Posterior cingulate gyrus (tissue), 11 donors: ENCODE results near the gene CUBN.

ENCODE experiments used
- DNase-seq, 10 donors: peaks; one replicate each; pipeline versions ENCODE4 v3.0.0 to v3.0.0-alpha.2; 2020 to 2021; ENCODE audit warnings: mixed read lengths in 3 of 10
- intact Hi-C: fragments of 100-400 bp; cut with DNase I; formaldehyde crosslinking; loops from one replicate; pipeline ENCODE4 v1.15.1; 2023

CUBN gene

DNA sequence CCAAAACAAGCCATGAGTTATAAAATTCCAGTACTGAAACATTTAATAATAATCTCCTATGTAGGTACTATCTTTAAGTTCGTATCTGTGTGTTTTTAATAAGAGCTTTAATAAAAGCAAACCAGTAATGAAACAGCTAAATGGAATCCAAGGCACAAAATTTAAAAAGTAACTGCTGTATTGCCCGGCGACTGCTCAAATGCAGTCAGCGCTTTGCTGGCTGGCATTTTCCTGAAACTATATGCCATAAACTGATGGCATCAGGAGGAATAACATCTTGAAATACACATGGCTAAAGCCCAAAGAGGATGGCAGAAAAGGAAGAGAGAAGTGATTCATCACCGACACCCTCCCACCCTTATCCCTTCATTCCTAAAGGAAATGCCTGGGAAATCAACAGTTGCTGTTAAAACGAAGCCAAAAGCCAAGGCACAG, 133.1 kb downstream of the CUBN start:
- intact Hi-C loops: no loop called here
- no peak for DNase-seq

DNA sequence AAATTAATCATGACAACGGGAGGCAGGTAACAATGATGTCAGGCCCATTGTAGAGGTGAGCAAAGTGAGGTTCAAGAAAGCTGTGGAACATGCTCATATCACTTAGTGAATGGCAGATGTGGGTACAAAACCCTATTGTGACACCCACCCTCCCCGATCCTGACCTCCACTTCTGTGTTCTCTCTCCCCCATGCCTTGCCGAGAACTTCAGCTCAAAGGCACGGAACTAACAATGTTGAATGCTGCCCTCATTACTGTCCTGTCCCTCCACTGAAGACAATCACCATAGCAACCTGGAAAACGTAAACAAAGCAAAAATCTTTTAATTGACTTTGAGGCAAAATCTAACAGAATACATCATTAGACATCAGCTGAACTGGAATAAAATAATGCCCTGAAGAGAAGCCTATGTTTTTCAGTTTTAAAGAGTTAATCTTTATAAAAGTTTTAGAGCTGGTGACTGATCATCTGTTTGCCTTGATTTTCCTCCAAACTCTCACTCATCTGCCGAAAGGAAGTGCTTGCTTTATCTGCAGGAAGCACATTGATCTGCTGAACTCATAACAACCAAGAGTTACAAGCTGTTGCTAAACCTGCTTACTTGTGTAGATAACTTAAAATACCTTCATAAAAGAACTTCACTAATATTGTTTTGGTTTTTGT, 133.6 kb downstream of the CUBN start:
- intact Hi-C loops: no loop called here
- no peak for DNase-seq

DNA sequence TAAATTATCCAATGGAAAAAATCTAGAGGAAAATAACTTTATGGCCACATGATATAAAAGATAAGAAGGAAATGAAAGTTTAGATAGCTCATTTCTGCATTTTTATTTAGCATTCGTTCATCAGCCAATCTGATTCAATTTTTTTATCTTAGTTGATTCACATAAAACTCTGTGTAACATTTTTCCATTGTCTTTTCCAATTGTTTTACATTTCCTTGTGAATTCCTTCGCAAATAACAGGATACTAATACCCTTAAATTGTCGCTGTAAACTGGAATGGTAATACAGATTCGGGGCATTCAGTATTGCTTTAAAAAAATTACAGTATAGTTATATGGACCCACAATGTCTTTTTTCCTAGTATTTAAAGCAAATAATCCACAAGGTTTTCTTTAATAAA, 136.4 kb downstream of the CUBN start:
- intact Hi-C loops: no loop called here
- DNase-seq: no peak

DNA sequence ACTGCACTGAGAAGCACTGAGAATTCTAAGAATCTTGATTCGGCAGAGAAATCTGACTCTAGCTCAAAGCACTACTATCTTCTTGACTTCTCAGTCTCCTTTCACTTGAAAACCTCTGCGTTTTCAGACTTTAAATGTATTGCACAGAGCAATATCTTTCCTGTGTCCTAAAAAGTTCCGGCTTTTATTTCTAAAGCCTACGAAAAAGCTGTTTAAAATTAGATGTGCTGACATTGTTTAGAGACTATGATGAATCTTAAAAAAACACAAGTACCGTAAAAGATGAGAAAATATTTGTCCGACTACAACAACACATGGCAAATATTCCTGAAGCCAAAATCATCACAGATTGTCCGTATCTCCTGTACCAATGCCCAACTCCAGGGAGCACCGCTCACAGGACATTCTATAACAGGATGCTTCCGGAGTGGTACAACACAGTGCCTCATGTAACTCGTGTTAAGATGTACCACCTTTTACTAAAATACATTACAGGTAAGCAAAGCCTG, 136.9 kb downstream of the CUBN start:
- no peak for DNase-seq
- intact Hi-C loops: no loop called here

GRCh38 chr10:16991011-16991410, 138.6 kb downstream of the CUBN start:
- no peak for DNase-seq
- intact Hi-C loops: no loop called here

DNA sequence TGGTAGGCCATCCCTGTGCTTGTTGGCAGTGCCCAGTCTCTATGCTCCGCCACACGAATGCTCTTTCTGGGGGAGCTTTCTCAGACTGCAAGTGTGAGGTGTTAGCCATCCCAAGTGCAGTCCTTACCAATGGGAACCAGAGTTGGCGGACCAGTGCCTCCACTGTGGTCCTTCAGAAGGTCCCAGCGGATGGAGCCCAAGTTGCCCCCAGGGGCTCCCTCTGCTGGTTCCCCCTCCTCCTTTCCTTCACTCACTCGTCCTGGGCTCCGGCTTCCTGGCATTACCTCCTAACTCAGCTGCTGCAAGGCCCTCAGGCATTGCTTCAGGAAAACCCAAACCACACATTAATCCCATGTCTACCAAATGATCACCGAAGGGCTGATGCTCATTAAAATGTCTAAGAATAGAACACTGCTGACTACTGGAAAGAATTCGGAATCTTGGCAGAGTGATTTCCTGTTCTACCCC, 139.8 kb downstream of the CUBN start:
- intact Hi-C loops: no loop called here
- DNase-seq: no peak

- intact Hi-C loops: no loop called here
- DNase-seq: no peak
These were observed 140.7 kb downstream of the CUBN start for GRCh38 chr10:16988900-16989299.

DNA sequence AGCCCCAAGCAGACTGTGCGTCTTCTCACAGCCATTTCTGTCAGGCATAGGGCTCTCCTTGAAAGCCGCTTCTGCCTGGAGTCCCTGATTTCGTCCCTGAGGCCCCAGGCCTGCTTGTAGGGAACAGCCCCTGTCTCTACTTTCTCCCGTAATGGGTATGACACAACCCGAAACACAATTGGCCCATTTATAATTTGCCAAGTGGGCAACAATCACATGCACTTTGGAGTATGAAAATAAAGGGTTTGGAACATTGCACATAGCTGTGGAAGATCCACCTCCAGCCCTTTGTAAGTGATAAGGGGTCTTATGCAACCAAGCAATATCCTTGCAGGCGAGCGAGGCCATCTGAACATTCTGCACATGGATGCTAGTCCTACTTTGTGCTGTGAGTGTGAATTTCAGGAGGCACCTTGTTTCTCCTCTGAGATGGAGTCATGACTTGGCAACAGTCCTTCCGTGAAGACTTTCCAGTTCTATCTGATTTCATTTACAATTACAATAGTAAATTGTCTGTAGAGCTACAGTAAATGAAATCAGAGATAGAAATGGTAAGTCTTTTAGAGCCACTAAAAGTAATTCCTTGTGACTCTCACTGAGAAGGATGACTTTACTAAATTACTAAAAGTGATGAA, 141.5 kb downstream of the CUBN start:
- DNase-seq: no peak
- intact Hi-C loops: no loop called here

GRCh38 chr10:16987206-16987621, 142.4 kb downstream of the CUBN start:
- no peak for DNase-seq
- intact Hi-C loops: no loop called here

DNA sequence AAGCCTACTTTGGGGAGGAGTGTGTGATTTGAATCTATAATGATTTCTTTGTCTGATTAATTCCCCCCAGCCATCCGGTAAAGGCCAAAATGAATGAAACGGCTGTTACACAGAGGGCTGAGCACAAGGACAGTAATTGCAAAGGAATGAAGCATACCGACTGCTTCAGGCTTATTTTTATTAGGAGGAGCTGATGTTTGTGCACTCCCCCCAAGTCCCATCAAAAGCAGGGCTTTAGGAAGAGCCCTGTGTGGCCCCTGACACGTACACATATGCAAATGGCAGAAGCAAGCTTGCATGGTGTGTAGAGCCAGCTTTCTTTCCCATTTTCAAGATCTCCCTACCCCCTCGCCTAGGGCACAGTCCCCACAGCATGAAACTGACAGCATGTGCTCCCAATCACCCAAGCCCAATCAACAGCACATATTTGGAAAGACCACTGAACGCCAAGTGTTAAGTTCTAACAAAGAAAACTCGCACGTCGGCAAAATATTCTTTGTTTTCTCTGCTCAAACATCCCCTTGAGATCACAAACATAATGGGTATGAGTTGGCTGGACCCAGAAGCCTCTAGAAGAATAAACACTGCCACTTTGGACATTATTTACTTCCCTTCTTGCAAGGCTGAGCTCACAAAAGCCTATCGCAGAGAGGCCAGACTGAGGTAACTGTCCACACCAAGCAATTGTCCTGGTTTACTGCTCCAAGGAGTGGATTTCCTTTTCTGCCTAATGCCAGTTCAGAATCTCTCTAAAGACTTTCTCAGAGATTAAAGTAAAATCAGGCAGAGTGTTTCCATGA, 143.0 kb downstream of the CUBN start:
- DNase-seq: no peak
- intact Hi-C loops: no loop called here

DNA sequence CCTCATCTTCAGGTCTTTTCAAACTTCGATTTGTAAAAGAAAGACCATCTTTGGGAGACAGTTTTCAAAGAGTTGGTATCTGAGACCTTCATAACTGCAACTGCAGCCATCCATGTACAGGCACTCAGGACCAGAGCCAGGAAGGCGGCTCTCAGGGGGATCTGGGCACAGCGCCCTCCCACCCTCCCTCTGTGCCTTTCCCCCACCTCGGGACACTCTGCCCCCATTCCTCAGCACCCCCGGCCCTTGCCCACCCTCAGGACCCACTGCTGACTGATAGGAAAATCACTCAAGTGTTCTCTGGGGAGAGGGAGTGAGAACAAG, 143.6 kb downstream of the CUBN start:
- peak in 1 of 10 donors; percentile 16 for DNase-seq
- intact Hi-C loops: no loop called here

DNA sequence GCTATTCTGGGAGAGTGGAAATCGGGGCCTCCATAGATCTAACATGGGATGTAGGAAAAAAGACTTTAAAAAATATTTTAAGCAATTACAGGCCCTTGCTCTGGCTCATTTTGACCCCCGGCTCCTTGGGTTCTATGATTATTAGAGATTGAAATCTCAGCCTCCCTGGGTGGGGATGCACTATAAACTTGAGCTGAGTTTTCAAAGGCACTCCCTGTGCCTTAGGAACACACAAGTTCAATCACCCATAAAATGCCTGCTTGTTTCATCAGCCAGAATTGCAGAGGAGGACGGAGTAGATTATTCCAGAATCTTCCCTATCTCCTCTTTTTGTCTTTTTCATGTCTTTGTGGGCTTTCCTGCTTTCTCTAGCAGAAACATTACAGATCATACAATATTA, 145.4 kb downstream of the CUBN start:
- DNase-seq: no peak

DNA sequence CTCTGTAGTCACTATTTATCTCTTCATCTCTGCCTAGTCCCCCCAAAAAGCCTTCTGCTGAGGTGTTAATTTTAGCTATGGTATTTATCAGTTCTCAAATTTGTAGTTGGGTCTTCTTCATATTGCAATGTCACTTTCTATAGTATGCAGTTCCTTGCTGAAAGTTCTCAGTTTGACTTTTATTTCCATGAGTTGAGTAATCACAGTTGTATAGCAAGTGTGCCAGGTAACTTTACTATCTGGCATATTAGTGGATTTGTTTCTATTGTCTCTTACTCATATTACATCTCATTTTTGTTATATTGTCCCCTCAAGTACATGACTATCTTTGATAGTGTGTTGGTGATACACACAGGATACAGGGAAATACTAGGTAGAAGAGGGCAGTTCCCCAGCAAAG, 152.8 kb downstream of the CUBN start:
- DNase-seq: no peak
- intact Hi-C loops: no loop called here

More for the DNA sequence above, 145.4 kb downstream of the CUBN start:
- intact Hi-C loops: no loop called here

GRCh38 chr10:16975188-16975587, 154.4 kb downstream of the CUBN start:
- intact Hi-C loops: no loop called here
- no peak for DNase-seq

GRCh38 chr10:16968416-16969041, 161.1 kb downstream of the CUBN start:
- intact Hi-C loops: no loop called here

DNA sequence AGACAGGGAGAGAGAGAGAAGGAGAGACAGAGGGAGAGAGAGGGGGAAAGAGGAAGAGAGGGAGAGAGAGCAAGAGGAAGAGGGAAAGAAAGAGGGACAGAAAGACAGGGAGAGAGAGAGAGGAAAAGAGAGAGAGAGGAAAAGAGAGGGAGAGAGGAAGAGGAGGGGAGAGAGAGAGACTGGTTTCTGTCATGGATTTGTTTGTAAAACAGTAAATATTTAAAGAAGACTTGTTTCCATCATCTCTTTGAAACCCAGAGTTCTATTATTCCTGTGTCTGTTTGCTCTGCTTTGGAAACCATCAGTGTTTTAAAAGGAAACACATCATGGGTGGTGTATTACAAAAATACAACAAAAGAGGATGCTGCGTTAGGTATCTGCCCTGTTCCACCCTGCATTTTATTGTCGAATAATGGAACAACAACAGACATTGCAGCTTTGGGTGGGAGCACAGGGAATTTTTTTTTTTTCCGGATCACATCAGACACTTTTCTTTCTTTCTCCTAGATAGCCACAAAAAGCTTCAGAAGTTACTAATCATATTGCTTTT, 161.7 kb downstream of the CUBN start:
- intact Hi-C loops: no loop called here
- no peak for DNase-seq

More at GRCh38 chr10:16968416-16969041, 161.1 kb downstream of the CUBN start:
- DNase-seq: no peak

GRCh38 chr10:16966991-16967865, 162.4 kb downstream of the CUBN start:
- no peak for DNase-seq
- intact Hi-C loops: no loop called here

DNA sequence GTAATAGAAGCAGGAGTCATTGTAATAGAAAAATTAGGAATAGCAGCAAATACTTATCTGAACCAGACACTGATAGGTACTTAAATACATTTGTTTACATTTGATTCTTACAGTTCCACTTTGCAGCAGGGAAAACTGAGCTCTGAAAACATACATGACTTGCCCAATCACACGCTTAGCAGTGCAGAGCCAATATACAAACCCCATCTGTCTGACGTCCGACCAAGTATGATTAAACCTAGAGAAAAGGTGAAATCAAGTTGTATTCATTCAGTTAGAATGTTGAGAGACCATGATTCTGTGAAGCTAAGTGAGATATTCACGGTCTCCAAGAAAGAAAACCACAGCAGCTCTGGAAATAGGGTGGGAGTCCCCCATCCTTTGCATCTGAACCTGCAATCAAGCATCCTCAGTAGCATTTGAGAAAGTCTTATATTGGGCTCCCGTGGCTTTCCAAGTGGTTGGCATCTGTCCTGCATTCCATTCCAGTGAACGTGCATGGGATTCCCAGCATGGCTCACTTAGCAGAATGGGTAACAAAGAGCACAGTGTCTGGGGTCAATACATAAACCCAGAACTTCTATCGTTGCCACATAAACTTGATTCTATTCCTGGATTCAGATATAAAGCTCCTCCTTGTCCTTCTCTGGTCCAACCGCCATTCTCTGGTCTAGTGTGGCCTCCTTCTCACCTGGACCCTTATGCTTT, 163.7 kb downstream of the CUBN start:
- DNase-seq: no peak
- intact Hi-C loops: no loop called here

DNA sequence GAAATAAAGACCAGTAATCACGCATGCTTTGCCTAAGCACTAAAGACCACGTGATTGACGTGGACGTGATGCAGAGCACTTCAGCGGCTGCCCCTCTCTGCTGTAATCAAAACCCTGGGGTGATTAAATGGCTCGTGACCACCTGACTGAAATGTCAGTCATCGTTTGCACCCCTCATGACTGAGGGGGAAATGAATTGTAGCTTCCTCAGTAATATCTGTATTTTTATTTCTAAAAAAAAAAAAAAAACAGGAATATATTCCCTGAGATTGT, 164.3 kb downstream of the CUBN start:
- no peak for DNase-seq
- intact Hi-C loops: no loop called here
